Uterus (tissue), 2 donors: ENCODE results near the gene CFAP65.

ENCODE experiments used
- CTCF ChIP-seq, 4 experiments: fragments of 200-600 bp in 2 of 4; fragments of 450-650 bp in 2 of 4; sonication (generic) in 2 of 4; IDR thresholded peaks; one replicate each; pipeline ENCODE4 v1.5.1; 2016 to 2019; ENCODE audit warnings: antibody characterized with exemption in 4 of 4, mild to moderate bottlenecking in 2 of 4, moderate library complexity in 1 of 4
- POLR2A ChIP-seq, 2 donors: fragments of 450-650 bp; IDR thresholded peaks; one replicate each; pipeline ENCODE4 v1.6.1; 2016; ENCODE audit warnings: antibody characterized with exemption in 2 of 2, mild to moderate bottlenecking in 1 of 2, moderate library complexity in 1 of 2

- TF ChIP-seq CTCF (IDR thresholded peaks at IDR 0.05): no peak
- no peak for TF ChIP-seq POLR2A (IDR thresholded peaks at IDR 0.05)
Measured at GRCh38 chr2:219037783-219038499, 3.4 kb downstream of the CFAP65 start.
